Measurements from ENCODE around the gene STK11.
"Not testable (repeated sequence)": the region's sequence is repeated elsewhere in the genome, so short reads cannot be mapped to it uniquely, and the experiment has no call there.

STK11 gene

GRCh38 chr19:1169921-1170885 is 35.4 kb upstream of the STK11 start:
- no peak for DNase-seq

GRCh38 chr19:1170938-1171754 is 34.4 kb upstream of the STK11 start:
- DNase-seq, result peak; percentile 60

- DNase-seq, result no peak
Observed at GRCh38 chr19:1171755-1172352, 33.7 kb upstream of the STK11 start.

GRCh38 chr19:1172353-1173158 is 33.0 kb upstream of the STK11 start:
- peak; percentile 78 for DNase-seq

GRCh38 chr19:1173159-1173844 is 32.3 kb upstream of the STK11 start:
- DNase-seq, result no peak

- peak; percentile 91 for DNase-seq
Observed at GRCh38 chr19:1173845-1174809, 31.5 kb upstream of the STK11 start, which contains the start of gene SBNO2. Gene SBNO2, minus strand, starts transcription at chr19:1174268. Its CDS starts 19,992 bp downstream, at chr19:1154276.

- DNase-seq, result no peak
Observed at GRCh38 chr19:1177322-1178114, 28.1 kb upstream of the STK11 start.

GRCh38 chr19:1181606-1182005 is 24.0 kb upstream of the STK11 start:
- no peak for DNase-seq

GRCh38 chr19:1182068-1182467 is 23.5 kb upstream of the STK11 start:
- DNase-seq, result no peak

- DNase-seq, result no peak
Observed at GRCh38 chr19:1182727-1183126, 22.9 kb upstream of the STK11 start.

GRCh38 chr19:1183543-1184172 is 21.9 kb upstream of the STK11 start:
- DNase-seq, result no peak

GRCh38 chr19:1189419-1189818 is 16.2 kb upstream of the STK11 start:
- no peak for DNase-seq

- DNase-seq, result no peak
Observed at GRCh38 chr19:1199531-1199930, 6.0 kb upstream of the STK11 start.

GRCh38 chr19:1200614-1201013 is 5.0 kb upstream of the STK11 start:
- DNase-seq, result not testable (repeated sequence)

GRCh38 chr19:1206150-1206863 is 729 bp downstream of the STK11 start:
- peak; percentile 39 for DNase-seq

GRCh38 chr19:1206864-1207450 is 1.4 kb downstream of the STK11 start:
- no peak for DNase-seq

- not testable (repeated sequence) for DNase-seq
Observed at GRCh38 chr19:1208830-1209229, 3.3 kb downstream of the STK11 start.

GRCh38 chr19:1210227-1210538 is 4.6 kb downstream of the STK11 start:
- DNase-seq, result no peak
